Neural progenitor cell (in vitro differentiated cells): ENCODE measurements around the gene TOMM40.

Source experiments
- EZH2 ChIP-seq: fragments of 200-600 bp; sonication (generic); IDR thresholded peaks from 2 replicates; pipeline ENCODE4 v1.6.1; 2017; ENCODE audit warnings: antibody characterized with exemption, mild to moderate bottlenecking, moderate library complexity
- EZH2phosphoT487 ChIP-seq: fragments of 200-600 bp; sonication (generic); IDR thresholded peaks from 2 replicates; pipeline ENCODE4 v1.6.1; 2017; ENCODE audit warnings: antibody characterized with exemption
- TF ChIP-seq, protein P1 (sequence below): fragments of 200-600 bp; sonication (generic); IDR thresholded peaks from 2 replicates; pipeline ENCODE4 v1.5.1; 2017; ENCODE audit warnings: antibody characterized with exemption, mild to moderate bottlenecking

DNA sequence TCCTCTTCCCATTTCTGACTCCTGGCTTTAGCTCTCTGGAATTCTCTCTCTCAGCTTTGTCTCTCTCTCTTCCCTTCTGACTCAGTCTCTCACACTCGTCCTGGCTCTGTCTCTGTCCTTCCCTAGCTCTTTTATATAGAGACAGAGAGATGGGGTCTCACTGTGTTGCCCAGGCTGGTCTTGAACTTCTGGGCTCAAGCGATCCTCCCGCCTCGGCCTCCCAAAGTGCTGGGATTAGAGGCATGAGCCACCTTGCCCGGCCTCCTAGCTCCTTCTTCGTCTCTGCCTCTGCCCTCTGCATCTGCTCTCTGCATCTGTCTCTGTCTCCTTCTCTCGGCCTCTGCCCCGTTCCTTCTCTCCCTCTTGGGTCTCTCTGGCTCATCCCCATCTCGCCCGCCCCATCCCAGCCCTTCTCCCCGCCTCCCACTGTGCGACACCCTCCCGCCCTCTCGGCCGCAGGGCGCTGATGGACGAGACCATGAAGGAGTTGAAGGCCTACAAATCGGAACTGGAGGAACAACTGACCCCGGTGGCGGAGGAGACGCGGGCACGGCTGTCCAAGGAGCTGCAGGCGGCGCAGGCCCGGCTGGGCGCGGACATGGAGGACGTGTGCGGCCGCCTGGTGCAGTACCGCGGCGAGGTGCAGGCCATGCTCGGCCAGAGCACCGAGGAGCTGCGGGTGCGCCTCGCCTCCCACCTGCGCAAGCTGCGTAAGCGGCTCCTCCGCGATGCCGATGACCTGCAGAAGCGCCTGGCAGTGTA is 17.2 kb downstream of the TOMM40 start:
- TF ChIP-seq, protein P1, sequence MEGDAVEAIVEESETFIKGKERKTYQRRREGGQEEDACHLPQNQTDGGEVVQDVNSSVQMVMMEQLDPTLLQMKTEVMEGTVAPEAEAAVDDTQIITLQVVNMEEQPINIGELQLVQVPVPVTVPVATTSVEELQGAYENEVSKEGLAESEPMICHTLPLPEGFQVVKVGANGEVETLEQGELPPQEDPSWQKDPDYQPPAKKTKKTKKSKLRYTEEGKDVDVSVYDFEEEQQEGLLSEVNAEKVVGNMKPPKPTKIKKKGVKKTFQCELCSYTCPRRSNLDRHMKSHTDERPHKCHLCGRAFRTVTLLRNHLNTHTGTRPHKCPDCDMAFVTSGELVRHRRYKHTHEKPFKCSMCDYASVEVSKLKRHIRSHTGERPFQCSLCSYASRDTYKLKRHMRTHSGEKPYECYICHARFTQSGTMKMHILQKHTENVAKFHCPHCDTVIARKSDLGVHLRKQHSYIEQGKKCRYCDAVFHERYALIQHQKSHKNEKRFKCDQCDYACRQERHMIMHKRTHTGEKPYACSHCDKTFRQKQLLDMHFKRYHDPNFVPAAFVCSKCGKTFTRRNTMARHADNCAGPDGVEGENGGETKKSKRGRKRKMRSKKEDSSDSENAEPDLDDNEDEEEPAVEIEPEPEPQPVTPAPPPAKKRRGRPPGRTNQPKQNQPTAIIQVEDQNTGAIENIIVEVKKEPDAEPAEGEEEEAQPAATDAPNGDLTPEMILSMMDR, result no peak
- TF ChIP-seq EZH2phosphoT487 (no peak), EZH2 (no peak)
